HG03432 (cell line): ENCODE measurements around the gene CFAP20.

ENCODE experiments used
- ATAC-seq: cut with Tn5 transposase; IDR thresholded peaks from one replicate; pipeline ENCODE4 v1.9.1; 2021; ENCODE audit warnings: mild to moderate bottlenecking, moderate library complexity; ENCODE audit not compliant: unreplicated experiment

CFAP20 gene

DNA sequence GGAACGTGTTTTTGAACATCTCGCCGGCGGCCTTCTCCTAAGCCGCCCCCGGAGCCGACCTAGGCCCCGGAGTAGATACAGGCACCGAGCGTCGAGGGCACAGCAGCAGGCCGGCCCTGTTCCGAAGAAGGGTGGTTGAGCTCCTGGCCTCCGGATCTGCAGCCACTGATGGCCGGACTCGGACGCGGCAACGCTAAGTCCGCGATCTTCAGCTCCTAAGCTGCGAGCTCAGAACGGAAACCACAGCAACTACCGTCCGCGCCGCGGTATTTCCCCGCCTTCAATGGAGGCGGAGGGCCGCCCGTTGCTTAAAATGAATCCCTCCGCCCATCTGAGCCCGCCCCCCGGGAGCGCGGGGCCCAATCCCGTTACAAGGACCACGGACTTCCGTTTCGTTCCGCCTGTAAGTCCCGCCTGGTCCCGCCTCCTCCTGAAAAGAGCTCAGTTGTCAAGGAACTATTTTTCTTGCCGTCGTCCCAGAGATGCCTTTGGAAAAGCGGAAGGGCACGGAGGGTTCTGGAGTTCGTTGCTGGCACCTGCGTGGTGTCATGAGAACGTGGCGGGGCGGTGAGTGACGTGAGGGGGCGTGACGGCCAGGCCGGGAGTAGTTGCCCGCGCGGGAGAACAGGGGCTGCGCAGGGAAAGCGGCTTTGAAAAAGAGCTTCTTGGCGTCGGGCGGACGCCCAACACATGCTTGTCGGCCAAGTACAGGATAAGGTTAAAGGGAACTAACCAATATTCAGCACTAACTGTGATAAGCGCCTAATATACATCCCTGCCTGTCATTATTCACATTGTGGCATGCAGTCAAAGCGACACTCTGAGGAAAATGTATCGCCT is at the start of gene CFAP20:
Gene CFAP20 (minus strand): TSS at position 285 of the 840 bp plus-strand sequence. CDS start 266 bp downstream, at position 19.
- peak; percentile 89 for ATAC-seq

DNA sequence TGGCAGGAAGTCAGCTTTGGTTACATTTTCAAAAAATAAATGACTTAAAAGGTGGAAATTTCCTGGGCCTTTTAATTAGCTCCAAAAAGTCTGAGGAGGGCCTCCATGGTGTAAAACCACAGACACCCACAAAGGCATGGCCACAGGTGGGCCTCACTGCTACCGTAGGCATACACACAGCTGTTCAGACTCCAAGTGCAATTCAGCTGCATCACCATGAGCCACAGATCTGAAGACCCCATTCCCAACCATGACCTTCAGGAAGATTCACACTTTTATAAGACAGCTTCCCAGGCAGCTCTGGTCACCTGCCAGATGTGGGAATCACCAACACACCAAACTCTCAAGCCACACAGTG is 48.2 kb upstream of the CFAP20 start:
- ATAC-seq, result no peak

DNA sequence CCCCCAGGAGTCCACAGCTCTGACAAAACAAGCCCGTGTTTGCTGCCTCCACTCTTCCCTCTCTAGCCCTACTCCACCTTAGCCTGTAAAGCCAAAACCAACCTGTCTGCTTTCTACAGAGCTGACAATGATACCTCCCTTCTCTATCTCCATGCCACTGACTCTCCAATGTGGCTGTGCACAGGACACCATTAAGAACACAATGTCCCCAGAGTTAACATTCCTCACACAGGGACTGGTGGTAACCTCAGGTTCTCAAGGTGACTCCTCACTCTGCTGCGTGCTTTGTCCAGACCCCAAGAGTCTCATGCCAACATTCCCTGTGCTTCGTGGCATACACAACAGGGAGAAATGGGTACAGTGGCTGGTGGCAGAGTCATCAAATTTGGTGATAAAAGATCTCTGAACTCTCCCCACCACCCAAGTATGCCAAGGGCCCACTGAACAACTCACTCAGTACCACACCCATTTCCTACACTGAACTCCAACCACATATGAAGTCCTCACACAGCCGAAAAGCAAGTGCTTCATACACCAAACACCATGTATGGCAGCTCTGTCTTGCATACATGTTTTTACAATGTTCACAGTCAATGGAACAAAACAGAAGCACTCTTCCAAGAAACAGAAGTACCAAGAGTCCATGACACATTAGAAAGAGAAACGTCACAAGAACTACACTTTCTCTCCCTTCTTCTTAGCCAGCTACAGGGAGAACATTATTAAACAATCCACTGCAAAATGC is 47.6 kb upstream of the CFAP20 start:
- no peak for ATAC-seq

DNA sequence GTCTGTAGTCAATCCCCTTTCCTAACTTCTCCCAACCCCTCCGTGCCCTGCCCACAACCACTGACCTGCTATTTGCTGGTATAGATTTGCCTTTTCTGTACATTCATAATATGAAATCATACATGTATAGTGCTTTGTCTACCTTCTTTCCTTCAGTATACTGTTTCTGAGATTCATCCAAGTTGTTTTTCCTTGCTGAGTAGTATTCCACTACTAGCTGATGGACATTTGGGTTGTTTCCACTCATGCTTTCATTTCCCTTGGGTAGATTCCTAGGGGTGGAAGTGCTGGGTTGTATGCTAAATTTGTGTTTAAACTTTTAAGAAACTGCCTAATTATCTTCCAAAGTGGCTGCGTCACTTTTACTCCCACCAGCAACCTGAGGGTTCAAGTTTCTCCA is 41.0 kb upstream of the CFAP20 start:
- ATAC-seq, result no peak

DNA sequence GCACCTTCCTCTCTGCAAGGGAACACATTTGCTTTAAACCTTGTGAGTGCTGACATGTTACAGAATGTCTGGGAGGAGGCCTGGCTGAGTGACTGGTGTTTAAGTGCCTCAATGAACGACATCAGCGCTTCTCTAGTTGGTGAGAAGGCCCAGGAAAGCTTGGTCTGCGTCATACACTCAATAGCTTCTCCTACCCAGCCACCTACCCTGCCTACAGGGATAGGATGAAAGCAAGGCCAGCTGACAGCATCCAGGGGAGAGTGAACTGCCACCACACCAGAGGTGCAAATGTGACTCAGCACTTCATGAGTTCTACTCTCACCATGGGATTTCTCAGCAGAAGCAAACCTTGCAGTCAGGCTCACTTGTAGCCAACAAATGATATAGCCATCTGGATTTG is 31.7 kb upstream of the CFAP20 start:
- ATAC-seq, result no peak

DNA sequence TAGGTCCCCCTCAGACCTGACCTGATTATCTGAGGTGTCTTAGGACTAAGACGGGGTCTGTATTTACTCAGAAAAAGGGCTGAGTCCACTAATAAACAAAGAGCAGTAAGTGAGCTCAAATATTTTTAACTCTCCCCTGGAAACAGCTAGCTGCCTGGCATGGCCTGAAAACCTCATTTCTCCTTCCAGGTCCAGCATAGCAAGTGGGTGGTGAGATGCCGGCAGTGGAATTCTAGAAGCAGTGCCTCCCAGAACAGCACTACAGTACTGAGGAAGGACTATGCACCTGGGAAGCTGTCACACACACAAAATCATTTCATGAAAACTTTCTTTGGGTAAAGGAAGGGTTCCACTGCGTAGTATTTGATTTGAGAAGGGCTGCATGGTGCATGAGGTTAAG is 29.5 kb upstream of the CFAP20 start:
- no peak for ATAC-seq

DNA sequence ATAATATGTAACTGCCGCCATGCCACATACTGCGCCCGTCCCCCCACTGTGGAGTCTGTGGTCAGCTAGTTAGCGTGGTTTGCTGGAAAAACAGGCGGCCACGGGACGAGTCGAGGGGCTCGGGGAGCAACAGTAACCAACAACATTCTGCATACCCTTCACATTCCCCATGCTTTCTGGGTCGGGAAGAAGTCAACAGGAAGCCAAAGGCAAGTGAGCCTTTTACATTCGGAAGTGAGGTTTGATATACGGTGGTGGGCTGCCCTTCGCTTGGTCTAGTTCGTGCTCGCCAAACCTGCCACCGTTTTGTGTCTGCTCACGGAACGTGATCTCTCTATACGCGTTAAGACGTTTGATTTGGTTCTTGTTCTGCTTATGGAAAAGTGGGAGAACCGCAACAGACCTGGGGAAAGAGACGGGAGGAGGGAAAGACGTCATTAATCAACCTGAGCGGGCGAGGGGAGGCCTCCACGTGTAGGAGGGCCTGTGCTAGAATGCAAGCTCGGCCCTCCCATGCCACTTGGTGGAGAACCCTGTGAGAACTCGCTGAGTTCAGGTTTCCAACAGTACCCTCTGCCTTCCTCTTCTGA is 28.9 kb upstream of the CFAP20 start:
- no peak for ATAC-seq

DNA sequence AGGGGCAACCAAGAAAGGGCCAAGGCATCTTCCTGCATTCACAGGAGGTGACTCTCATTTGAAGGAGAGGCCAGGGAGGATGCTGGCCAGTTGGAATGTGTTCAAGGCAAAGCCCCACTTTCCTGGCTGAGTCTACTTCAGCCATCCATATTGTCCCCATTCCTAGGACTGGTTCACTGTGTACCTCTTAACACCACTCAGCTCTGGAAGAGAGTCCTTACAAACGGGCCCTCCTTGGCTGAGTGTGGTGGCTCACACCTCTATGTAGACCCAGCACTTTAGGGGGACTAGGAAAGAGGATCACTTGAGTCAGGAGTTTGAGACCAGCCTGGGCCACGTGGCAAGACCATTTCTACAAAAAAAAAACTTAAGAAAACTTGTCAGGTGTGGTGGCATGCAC is 28.1 kb upstream of the CFAP20 start:
- ATAC-seq, result no peak

DNA sequence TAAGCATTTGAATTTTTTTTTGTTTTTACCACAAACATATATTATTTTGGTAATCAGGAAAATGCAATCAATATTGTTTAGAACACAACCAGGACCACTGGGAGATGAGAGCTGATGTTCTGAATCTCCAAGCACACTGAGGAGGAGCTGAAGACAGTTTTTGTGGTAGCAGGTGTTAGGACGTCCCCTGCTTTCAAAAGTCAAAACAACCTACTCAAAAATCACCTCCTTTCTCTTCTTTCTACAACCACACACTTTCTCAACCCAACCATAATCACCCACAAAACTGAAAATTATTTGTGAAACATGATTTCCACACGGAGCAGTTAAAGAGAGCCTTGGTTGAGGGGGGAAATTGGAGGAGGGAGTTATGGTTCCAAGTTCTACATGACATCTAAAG is 26.7 kb upstream of the CFAP20 start:
- no peak for ATAC-seq

DNA sequence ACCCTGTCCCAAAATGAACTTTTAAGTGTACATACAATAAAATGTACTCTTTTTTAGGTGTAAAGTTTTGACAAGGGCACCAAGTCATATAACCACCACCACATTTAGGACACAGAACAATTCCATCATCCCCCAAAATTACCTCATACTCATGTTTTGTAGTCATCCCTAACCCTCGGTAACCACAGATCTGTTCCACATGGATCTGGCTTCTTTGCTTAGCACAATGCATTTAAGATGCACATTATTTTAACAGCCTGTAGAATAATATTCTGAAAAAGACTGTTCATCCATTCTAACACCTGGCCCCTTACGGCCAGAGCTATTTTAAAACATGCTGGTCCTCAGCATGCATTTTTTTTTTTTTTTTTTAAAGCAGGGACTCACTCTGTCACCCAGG is 25.2 kb upstream of the CFAP20 start:
- no peak for ATAC-seq

DNA sequence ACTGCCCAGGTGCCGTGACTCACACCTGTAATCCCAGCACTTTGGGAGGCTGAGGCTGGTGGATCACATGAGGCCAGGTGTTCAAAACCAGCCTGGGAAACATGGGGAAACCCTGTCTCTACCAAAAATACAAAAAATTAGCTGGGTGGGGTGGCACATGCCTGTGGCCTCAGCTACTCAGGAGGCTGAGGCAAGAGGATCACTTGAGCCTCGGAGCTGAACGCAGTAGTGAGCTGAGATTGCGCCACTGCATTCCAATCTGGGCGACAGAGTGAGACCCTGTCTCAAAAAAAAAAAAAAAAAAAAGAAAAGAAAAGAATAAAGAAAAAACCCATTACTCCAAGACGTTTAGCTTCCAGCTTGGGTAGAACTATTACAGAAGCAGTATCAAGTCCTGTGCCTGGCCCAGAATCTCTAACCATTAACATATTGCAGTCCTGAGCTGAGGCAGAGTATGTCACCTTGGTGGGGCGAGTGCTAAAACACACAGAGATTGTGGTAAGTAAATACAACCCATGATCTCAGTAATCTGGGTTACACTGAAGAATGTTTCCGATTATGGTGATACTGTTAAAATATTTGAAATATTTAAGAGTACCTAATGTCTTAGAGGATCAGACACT is 23.2 kb upstream of the CFAP20 start:
- ATAC-seq, result no peak

DNA sequence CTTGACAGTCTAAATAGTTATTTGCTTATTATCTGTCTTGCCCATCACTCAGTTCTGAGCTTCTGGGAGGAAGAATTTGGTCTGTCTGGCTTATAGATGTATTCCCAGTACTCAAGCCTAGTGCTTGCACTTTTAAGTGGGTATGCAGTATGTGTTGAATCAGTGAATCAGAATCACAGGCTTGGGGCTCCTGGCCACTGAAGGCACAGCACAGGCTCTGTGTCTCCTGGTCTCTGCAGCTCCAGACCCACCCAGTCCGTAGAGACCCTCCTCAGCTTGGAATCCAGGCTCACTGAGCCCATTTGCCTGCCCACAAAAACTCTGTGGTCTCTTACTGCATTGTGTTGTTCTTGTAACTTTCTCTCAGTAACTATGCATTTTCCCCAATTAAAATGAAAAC is 19.3 kb upstream of the CFAP20 start:
- no peak for ATAC-seq

DNA sequence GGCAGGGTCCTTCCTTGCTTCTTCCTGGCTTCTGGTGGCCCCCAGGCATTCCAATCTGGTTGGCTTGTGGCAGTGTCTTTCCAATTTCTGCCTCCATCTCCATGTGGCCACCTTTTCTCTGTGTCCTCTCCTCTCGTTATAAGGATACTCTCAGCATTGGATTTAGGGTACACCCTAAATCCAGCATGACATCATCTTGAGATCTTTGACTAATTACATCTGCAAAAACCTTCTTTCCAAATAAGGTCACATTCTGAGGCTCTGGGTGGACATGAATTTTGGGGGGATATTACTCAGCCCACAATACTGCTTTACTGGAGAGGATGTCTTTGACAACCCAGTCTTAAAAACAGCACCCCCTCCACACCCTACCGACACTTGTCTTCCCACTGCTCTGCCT is 18.9 kb upstream of the CFAP20 start:
- ATAC-seq, result no peak

DNA sequence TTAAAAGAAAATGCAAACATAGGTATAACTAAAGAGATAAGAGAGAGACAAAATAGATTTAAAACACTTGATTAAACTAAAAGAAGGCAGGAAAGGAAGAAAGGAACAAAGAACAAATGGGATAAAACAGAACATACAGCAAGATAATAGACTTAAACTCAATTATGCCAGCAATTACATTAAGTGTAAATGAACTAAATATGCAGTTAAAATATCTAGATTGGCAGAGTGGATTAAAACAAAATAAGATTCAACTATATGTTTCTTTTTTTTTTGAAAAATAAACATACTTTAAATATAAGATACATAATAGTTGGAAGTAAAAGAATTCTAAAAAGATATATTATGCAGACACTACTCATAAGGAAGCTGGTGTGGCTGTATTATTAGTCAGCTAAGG is 9.7 kb upstream of the CFAP20 start:
- no peak for ATAC-seq

DNA sequence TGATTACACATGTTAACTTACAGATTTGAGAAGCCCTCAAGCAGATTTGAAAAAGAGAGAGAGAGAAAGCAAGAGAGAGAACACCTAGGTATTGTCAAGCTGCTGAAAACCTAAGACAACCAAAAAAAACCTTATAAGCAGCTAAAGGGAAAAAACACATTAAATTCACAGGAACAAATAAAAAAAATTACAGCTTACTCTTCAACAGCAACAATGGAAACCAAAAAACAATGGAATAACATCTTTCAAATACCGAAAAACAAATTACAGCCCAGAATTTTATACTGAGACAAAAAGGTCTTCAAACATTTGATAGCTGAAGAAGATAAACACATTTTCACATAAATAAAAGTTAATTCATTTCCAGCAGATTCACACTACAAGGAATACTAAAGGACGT is 8.4 kb upstream of the CFAP20 start:
- no peak for ATAC-seq

DNA sequence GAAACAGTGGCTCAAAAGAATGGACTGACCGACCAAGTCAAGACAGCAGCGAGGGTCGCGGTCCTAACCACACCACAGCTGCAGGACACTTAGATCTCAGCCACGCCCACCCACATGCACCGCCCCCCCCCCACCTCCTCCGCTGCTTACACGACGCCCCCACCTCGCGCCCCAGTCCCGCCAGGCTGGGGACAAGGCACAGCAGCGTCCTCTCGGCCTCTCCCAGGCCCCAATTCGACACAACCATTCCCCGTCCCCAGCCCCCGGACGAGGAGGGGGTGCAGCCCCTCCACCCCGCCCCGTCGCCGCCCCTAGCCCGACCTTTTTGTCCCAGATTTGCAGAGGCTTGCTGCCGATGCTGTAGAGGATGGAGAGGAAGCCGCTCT is 477 bp downstream of the CFAP20 start:
- peak; percentile 9 for ATAC-seq

DNA sequence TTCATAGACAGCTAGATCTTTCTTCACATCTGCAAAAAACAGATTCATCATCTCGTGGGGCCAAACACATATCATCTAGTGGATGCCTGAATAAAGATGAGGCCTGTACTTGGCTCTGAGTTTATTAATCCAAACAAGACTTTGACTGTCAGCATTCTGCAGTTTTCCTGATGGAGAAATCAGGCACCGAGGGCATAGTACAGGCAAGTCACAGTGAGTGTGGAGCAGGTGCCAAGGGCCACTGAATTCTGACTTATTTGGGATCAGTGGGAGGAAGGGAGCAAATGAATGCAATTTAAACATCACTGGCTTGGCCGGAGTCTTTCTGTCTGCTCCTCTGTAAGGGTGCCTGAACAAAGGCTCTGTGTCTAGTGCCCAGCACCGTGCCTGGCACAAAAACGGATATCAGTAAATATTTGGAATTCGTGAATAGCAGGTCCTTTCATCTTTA is 975 bp downstream of the CFAP20 start:
- no peak for ATAC-seq

DNA sequence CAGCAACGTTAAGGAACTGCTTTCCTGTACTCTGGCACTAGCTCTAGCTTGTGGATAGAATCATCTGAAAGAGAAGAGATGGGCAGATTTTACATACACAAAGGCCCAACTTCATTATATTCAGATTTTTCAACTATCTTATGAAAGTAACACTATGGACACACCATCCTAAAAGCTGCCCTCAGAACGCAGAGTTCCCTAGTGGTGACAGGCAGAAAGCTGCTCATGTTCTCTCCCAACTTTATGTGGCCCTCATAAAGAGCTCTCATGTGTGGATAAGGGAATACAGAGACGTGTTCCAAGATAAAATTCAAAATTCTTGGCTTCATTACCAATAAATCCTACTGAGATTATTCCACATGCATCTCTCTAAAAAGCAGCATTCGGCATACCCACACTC is 1.5 kb downstream of the CFAP20 start:
- ATAC-seq, result no peak

DNA sequence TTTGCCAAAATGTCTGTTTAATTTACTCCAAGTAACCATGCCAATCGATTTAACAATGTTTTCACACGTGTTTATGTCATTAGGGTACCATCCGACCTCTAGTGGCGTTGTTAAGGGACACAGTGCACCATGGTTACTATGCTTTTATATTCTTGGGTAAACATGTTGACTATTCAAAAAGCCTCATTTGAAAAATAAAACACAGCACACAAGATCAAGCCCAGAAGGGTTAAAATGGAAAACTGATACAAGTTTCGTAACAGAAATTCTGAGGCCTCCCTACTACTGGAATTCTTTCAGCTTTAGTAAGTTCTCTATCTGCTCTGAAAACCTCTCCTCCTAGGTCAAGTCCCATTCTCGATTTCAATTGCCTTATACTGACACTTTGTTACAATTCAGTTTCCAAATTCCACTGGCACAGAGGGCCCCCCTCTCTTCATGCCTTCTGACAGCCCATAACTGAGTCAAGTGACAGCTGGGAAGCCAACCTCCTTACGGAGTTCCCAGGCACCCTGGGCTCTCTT is 2.1 kb downstream of the CFAP20 start:
- no peak for ATAC-seq

DNA sequence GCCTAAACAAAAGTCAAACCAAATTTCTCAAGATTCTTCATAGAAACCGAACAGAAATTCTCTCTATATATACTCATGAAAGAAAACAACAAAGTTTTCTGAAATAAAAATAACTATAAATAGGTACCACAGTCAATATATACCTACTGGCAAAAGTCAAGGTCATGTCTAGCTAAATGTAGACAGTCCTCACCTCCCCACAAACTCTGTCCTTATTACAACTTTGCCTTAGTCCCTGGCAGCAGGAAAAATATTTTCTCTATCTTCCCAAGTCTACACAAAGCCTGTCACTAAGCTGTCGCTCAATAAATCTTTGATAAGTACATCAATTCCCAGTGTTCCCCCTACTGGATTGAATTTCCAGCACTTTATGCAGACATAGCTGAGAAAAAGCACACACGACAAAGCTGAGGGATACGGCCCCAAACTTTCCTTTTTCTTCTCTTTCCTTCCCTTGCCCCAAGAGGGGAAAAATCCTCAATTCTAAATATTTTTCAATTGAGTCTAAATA is 2.7 kb downstream of the CFAP20 start:
- ATAC-seq, result no peak

DNA sequence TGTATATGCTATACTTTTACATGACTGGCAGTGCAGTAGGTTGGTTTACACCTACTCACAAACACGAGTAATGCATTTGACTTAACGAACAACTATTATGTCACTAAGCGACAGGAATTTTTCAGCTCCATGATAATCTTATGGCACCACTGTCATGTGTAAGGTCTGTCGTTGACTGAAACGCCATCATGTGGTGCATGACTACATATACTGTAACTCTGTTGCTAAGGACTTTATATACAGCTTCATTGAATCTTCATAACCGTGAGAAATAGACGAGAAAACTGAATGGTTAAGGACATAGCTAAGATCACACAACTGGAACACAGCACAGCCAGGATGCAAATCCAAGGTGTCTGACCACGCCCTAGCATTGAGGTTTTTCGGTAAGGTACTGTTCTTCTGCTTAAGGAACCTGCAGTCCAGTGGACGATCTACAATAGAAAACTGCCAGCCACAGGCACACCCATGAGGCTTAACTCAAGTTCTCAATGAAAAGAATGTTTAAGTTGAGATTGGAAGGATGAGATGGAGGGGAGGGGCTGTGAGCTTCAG is 3.3 kb downstream of the CFAP20 start:
- ATAC-seq, result no peak
